Activated CD8-positive, alpha-beta memory T cell treated with anti-CD3 and anti-CD28 coated beads for 4 hours (primary cell): ENCODE measurements around the gene SRGAP2B.
"Not testable (repeated sequence)": the region's sequence is repeated elsewhere in the genome, so short reads cannot be mapped to it uniquely, and the experiment has no call there.

ENCODE experiments used
- DNase-seq, 2 donors: peaks; one replicate each; pipeline ENCODE4 v3.0.0-alpha.2; 2020; ENCODE audit warnings: low read depth in 2 of 2

The SRGAP2B gene

DNA sequence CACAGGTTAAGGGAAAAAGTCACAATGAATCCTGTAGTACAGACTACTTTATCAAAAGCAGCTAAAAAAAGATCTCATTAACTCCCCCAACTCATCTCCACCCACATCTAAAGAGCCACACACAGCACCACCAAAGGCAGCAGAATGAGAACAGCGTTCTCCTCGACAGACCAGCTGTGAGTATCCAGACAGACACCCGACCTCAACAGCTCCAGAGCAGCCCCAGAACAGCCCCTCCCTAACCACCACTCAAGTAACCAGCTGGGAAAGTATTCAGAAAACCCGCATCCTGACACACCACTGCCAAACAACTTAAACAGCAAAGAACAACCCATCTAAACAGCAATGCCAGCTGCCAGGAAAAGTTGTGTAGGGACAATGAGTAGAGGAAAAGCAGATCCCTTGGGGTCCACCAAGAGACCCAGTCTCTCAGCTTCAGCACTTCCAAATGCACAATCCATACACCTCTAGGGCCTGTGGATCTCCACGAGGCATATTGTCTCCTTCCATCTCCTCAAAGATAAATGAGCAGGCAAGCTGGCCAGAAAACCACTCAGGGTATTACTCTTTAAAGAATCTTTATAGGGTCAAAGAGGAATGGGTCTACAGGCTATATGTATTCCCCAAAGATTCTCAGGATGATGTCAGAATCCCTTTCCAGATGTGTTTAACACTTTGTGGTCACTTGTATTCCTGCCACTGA, 49.4 kb downstream of the SRGAP2B start:
- not testable (repeated sequence) for DNase-seq

DNA sequence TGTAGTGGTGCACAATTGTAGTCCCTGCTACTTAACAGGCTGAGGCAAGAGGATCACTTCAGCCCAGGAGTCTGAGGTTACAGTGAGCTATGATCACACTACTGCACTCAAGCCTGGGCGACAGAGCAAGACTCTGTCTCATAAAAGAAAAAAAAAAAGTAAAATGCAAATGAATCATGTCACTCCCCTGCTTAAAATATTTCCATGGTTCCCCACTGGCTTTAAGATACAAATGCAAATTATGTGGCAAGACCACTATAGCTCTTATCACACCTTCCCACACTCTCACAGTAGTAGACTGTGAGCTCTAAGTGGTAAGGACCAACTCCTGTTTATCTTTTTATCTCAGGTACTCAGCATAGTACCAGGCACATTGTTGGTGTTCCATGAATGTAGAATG, 53.6 kb downstream of the SRGAP2B start:
- DNase-seq = not testable (repeated sequence)

DNA sequence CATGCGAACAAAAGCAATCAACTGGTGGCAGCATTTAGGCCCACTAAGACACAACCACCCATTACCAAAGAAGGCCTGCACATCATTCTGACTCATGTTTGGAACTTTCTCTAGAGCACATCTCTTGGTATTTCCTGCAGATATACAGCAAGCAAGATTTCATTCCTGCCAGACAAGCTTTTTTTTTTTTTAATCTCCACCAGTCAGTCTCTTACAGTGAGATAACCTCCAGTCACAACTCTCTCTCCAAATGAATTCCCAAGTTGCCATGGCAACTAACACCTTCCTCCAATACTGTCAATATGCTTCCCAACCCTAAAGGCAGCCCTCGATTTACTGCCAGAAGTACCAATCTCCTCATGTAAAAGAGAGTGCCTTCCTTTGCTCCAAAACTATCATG, 59.1 kb downstream of the SRGAP2B start:
- DNase-seq = not testable (repeated sequence)

DNA sequence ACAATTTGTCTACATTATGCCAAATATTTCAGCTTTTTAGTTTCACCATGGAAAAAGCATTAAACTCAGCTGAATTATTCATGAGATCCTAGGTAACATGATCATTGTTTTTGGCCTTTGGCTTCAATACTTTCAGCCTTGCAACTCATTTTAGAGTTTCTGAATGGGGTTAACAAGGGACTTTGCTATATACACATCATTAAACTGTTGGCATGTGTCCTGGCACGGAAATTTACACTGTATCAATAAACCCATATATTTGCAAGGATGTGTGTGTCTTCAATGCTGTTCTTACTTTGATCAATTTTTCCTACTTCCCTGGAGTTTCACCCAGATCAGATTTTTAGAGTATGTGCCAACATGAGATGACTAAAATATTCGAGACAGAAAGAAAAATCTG, 61.6 kb downstream of the SRGAP2B start:
- not testable (repeated sequence) for DNase-seq

- not testable (repeated sequence) for DNase-seq
These were observed 67.9 kb downstream of the SRGAP2B start for GRCh38 chr1:145027251-145027650.

DNA sequence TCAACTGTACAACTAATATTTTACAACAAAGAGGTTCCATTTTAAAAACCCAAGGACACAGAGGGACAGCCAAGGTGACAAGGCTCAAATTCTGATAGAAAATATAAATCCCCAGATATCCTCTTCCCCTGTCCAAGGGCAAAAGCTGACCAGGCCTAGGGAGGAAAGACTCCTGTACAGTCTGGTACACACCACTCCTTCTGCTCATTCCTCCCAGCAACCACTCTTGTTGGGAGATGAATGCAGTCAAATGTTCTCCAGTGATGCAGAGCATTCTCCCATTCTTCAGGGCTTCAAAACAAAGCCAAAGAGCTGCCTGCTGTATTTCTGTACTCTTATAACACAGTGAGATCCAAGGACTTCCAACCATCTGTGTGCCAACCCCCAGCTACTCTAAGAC, 69.8 kb downstream of the SRGAP2B start:
- DNase-seq = not testable (repeated sequence)

- DNase-seq = not testable (repeated sequence)
These were observed 72.9 kb downstream of the SRGAP2B start for GRCh38 chr1:145022259-145022658.

GRCh38 chr1:145021749-145022148, 73.4 kb downstream of the SRGAP2B start:
- DNase-seq = not testable (repeated sequence)

GRCh38 chr1:145019709-145020108, 75.4 kb downstream of the SRGAP2B start:
- DNase-seq = not testable (repeated sequence)

DNA sequence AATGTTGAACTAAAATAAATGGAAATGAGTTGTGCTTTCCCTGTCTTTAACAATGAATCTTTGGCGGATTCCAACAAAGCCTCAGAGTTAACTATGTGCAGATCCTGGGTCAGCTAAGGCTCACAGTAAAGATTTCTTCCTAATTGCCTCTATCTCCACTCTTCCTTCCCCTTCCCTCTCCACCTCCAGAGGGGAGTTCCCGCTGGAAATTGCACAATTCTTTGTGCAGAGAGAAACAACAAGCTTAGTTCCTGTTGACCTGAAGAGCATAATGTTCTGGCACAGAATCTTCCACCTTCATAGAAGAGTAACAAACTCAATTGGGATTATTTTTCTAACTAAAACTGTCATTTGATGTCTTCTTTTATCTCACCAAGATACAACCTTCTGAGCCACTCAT, 77.4 kb downstream of the SRGAP2B start:
- not testable (repeated sequence) for DNase-seq

DNA sequence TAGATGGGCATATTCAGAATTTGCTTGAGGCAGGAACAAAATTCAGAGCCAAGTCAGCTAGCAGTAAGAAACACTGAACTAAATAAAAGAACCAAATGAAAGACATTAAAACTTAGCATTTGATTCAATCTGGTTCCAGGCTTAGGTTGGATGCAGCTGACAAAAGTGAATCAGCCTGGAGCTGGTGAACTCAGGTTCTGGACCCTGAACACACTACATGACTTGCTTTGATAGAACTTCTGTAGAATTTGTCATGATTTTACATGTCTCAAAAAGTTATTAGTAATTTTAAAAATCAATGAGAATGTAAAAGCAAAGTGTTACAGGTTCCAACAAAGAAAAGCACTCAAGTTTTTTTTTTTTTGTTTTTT, 78.7 kb downstream of the SRGAP2B start:
- not testable (repeated sequence) for DNase-seq

DNA sequence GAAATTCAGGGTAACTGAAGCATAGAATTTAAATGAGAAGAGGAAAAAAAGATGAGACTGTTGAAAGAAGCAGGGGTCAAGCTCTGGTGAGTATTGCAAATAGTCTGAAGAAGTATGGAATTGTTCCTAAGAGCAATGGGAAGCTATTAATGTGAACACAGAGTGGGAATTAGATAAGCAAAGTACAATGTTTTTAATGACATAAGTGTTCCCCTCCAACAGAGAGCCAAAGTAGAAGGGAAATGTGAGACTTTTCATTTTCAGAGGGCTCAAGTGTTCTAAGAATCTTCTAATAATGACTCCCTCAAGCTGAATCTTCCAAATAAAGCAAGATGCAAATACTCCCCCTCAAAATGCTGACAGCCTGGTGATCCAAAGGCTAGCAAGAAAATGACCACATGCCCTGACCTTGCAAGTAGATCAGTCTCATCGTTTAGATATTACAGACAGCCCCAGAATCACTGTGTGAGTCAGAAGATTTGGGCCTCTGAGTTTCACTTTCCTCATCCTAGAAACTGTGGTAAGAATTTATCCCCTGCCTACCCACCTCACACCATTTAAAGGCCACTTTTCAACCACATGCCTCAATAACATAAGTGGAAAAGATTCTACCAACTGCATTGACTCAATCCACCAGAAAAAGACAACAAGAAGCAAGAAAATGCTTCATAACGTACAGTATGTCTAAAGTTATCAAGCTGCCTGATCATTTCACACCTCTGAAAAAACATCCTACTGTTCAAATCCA, 79.2 kb downstream of the SRGAP2B start:
- DNase-seq = not testable (repeated sequence)

GRCh38 chr1:145013353-145013752, 81.8 kb downstream of the SRGAP2B start:
- not testable (repeated sequence) for DNase-seq

- not testable (repeated sequence) for DNase-seq
These were observed 83.3 kb downstream of the SRGAP2B start for GRCh38 chr1:145011811-145012210.

DNA sequence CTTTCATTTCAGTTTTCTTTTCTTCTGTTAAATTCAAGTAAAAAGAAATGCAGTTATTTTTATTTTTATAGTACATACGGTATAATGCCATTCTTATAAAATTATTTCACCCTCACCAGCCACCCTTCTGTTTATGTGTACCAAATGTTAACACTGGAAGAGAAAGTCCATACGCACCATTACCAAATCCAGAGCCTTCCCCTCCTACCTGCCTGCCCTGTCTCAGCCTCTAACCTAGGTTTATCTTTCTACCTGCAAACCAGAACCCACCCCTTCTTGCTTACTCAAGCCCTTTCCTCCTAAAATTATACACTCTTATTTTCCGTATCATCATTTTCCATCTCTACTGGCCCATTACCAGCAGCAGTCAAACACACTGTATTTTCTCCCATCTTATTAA, 84.5 kb downstream of the SRGAP2B start:
- not testable (repeated sequence) for DNase-seq

- DNase-seq = not testable (repeated sequence)
These were observed 85.2 kb downstream of the SRGAP2B start for GRCh38 chr1:145009928-145010327.

GRCh38 chr1:145008388-145008787, 86.7 kb downstream of the SRGAP2B start:
- not testable (repeated sequence) for DNase-seq

DNA sequence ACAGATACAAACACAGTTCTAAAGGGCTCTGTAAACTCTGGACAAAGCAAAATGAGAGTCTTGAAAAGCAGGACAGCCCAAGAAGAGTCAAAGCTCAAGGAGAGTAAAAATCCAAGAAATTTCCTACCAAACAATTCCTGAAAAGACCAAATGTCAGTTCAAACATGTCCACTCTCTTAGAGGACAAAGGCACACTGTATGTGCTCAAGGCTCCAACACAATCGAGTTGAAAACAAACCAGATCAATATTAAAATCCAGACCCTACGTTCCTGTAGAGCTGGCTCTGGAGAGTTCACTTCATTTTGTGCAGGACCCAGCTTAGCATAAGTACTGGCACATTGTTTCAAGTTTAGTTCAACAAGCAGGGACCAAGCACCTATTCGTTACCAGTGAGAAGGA, 90.0 kb downstream of the SRGAP2B start:
- not testable (repeated sequence) for DNase-seq

DNA sequence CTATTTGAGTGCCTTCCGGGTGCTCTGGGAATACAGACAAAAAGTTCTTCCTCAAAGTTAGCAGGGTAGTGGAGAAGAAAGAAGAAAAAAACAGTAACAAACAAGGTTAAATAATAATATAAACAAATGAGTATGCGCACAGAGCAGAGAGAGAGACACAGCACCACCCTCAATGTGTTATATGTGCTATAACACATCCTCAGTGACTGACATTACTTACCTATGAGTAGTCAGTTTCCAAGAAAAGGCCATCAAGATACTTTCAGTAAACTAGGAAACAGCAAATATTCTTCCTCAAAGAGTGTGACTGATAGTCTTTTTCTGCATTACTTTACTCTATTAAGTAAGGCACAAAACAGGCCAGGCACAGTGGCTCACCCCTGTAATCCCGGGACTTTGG, 93.7 kb downstream of the SRGAP2B start:
- DNase-seq = not testable (repeated sequence)

- not testable (repeated sequence) for DNase-seq
These were observed 94.3 kb downstream of the SRGAP2B start for GRCh38 chr1:145000743-145001326.

DNA sequence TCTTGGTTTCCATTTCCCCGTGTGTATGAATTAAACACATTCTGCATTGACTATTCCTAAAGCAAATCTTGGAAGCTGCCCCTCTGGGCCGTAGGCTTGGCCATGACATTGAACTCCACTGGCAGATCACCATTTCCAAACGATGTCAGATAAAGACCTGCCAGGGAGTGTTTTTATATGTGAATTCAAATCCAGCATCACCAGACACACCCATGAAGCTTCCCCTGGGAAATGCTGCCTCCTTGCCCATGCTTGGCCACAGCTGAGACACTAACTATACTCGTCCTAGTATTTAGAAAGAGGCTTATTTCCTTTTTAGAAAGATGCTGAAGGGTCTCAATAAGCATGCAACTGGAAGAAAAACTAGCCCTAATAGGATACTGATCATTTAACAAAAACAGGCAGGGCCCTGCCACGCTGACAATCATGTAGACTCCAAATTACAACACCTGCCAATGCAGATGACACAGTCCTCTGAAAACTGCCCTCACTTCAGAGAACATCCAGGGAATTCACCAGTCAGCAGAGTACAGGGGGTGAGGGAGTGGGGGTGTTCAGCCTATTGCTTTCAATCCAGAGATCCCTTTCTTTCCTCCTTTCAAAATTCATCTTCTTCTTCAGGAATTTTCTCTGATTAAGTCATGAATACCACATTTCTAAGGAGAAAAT, 94.9 kb downstream of the SRGAP2B start:
- not testable (repeated sequence) for DNase-seq

DNA sequence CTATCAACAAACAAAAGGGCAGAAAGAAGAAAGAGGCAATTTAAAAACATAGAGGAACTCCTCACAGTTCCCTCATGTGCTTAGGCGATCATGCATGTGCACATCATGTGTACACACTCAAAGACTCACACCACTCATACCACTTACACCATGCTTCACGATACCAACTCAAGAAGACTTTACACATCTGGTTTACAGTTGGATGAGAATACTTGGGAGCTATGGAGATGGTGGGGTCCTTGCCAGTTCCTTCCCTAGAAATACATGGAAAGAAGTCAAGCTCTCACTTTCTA, 96.2 kb downstream of the SRGAP2B start:
- not testable (repeated sequence) for DNase-seq
